HepG2 (cell line): ENCODE results near the gene KIF1C. TPM values are rescaled to one million over a fixed set of nuclear protein-coding genes. Genes with fewer than 3 reads are reported as not detected.

Experiments used
- ATAC-seq: fragments of 200-7000 bp; cut with Tn5 transposase; 3 replicates; pipeline ENCODE4 v1.9.1; 2020; ENCODE audit warnings: mild to moderate bottlenecking, moderate library complexity
- BruUV-seq: library from RNA; stranded (reverse); fragments of 400-500 nt; replicated peaks from 2 replicates; lab custom pipeline; 2021; lab: Mats Ljungman, UMichigan
- CTCF ChIA-PET: fragments of 300-600 bp; formaldehyde crosslinking; extraction: SDS; loops from one replicate; lab custom pipeline; 2021; ENCODE audit warnings: low total read pairs, inconsistent platforms, low intra/inter-chr PET ratio; lab: Yijun Ruan, JAX
- POLR2A ChIA-PET: fragments of 350-600 bp; sonication (Branson Sonifier 250); formaldehyde crosslinking; loops from one replicate; lab custom pipeline; 2020; ENCODE audit warnings: antibody characterized with exemption, inconsistent platforms; lab: Yijun Ruan, JAX
- DNase-seq: peaks from one replicate; pipeline ENCODE4 v3.0.0-alpha.2; 2015; ENCODE audit warnings: low spot score
- FAIRE-seq: peaks from 3 replicates; lab custom pipeline; 2011; peaks lifted over from hg19 to GRCh38; lab: Jason Lieb, UNC
- H2AFZ ChIP-seq: one replicate; pipeline ENCODE4 v1.6.1; 2011; ENCODE audit warnings: low read length, inconsistent platforms
- H3K27ac ChIP-seq: fragments of 300-600 bp; 3 replicates; pipeline ENCODE4 v1.8.0; 2011; ENCODE audit warnings: mixed run types, mild to moderate bottlenecking, mixed read lengths, low read length, inconsistent platforms; ENCODE audit not compliant: insufficient read depth; ENCODE audit errors: extremely low read length
- H3K27me3 ChIP-seq, 2 experiments: fragments of 200-600 bp in 1 of 2; 2 replicates in 1 of 2; 3 replicates in 1 of 2; pipeline versions ENCODE4 v1.6.0 to v1.8.0; 2011; ENCODE audit warnings: low read length in 2 of 2, mild to moderate bottlenecking in 2 of 2, moderate library complexity in 2 of 2, inconsistent platforms in 1 of 2; ENCODE audit not compliant: insufficient read depth in 2 of 2, control insufficient read depth in 1 of 2
- H3K36me3 ChIP-seq, 2 experiments: fragments of 200-600 bp in 1 of 2; replicated peaks in 1 of 2; 2 replicates in 1 of 2; 3 replicates in 1 of 2; pipeline versions ENCODE4 v1.5.1 to v1.8.0; 2011; ENCODE audit warnings: low read length in 2 of 2, inconsistent platforms in 1 of 2; ENCODE audit not compliant: insufficient read depth in 2 of 2, control insufficient read depth in 1 of 2
- H3K4me1 ChIP-seq: 2 replicates; pipeline ENCODE4 v1.5.1; 2012; ENCODE audit warnings: low read length, inconsistent platforms; ENCODE audit not compliant: insufficient read depth
- H3K4me2 ChIP-seq: 2 replicates; pipeline ENCODE4 v1.6.0; 2011; ENCODE audit warnings: low read depth, low read length, inconsistent platforms
- H3K4me3 ChIP-seq, 3 experiments: fragments of 200-600 bp in 1 of 3; sonication (generic), shearing (Covaris generic) in 1 of 3; replicated peaks in 1 of 3; 2 replicates each; pipeline ENCODE4 v1.5.1; 2011 to 2016; ENCODE audit warnings: low read length in 3 of 3, inconsistent platforms in 2 of 3, low read depth in 2 of 3, mild to moderate bottlenecking in 2 of 3, control low read depth in 1 of 3, mixed read lengths in 1 of 3; ENCODE audit not compliant: insufficient read depth in 1 of 3
- H3K79me2 ChIP-seq: one replicate; pipeline ENCODE4 v1.6.1; 2011; ENCODE audit warnings: low read length, inconsistent platforms; ENCODE audit not compliant: insufficient read depth
- H3K9ac ChIP-seq: 2 replicates; pipeline ENCODE4 v1.6.0; 2011; ENCODE audit warnings: mild to moderate bottlenecking, low read depth, low read length, inconsistent platforms; ENCODE audit not compliant: insufficient read depth
- H3K9me3 ChIP-seq: 2 replicates; pipeline ENCODE4 v1.5.1; 2012; ENCODE audit warnings: mild to moderate bottlenecking, low read length
- H4K20me1 ChIP-seq: 2 replicates; pipeline ENCODE4 v1.6.0; 2011; ENCODE audit warnings: inconsistent platforms, mild to moderate bottlenecking, low read length, moderate library complexity; ENCODE audit not compliant: insufficient read depth
- AGO2 ChIP-seq: fragments of 200-400 bp; formaldehyde crosslinking; optimal IDR thresholded peaks from 2 replicates; pipeline ENCODE3; 2017; ENCODE audit warnings: mild to moderate bottlenecking, low read depth, low read length, moderate library complexity
- ARHGAP35 ChIP-seq: sonication (generic); formaldehyde crosslinking; IDR thresholded peaks from 2 replicates; pipeline ENCODE4 v1.9.0; 2022; ENCODE audit warnings: mild to moderate bottlenecking, inconsistent platforms, moderate library complexity, missing genetic modification reagents, borderline replicate concordance
- ATF7 ChIP-seq, 2 experiments: fragments of 450-650 bp in 1 of 2; sonication (generic) in 1 of 2; formaldehyde crosslinking in 1 of 2; IDR thresholded peaks; 2 replicates each; pipeline versions ENCODE4 v1.4.0 to v1.6.1; 2016 to 2020; ENCODE audit warnings: antibody characterized with exemption in 1 of 2, mild to moderate bottlenecking in 1 of 2, missing genetic modification reagents in 1 of 2
- FOXO4 ChIP-seq: sonication (generic); formaldehyde crosslinking; conservative IDR thresholded peaks from 2 replicates; pipeline ENCODE4 v1.8.1; 2023; ENCODE audit warnings: missing genetic modification reagents
- GTF2F1 ChIP-seq: fragments of 150-350 bp; IDR thresholded peaks from 2 replicates; pipeline ENCODE4 v1.6.1; 2014; ENCODE audit warnings: low read length
- HMGXB3 ChIP-seq: sonication (generic); formaldehyde crosslinking; IDR thresholded peaks from 2 replicates; pipeline ENCODE4 v1.4.0; 2020; ENCODE audit warnings: missing genetic modification reagents, borderline replicate concordance
- HOXA9 ChIP-seq: sonication (generic); formaldehyde crosslinking; IDR thresholded peaks from 2 replicates; pipeline ENCODE4 v1.8.1; 2022; ENCODE audit warnings: missing genetic modification reagents, mild to moderate bottlenecking, moderate library complexity, borderline replicate concordance
- PHF5A ChIP-seq: IDR thresholded peaks from one replicate; pipeline ENCODE4 v1.6.1; 2018; ENCODE audit warnings: low read depth, missing genetic modification reagents; ENCODE audit not compliant: unreplicated experiment
- RBFOX2 ChIP-seq: fragments of 200-400 bp; formaldehyde crosslinking; IDR thresholded peaks from 2 replicates; pipeline ENCODE4 v1.6.1; 2017; ENCODE audit warnings: low read depth, mild to moderate bottlenecking, low read length
- TGIF2 ChIP-seq: IDR thresholded peaks from 2 replicates; pipeline ENCODE4 v1.6.1; 2016; ENCODE audit warnings: control low read depth, missing compliant biosample characterization
- ZNF484 ChIP-seq: sonication (generic); formaldehyde crosslinking; IDR thresholded peaks from 2 replicates; pipeline ENCODE4 v1.5.1; 2020; ENCODE audit warnings: mild to moderate bottlenecking, low read depth, missing genetic modification reagents, borderline replicate concordance
- ZNF883 ChIP-seq: sonication (generic); formaldehyde crosslinking; IDR thresholded peaks from 2 replicates; pipeline ENCODE4 v1.5.1; 2020; ENCODE audit warnings: mild to moderate bottlenecking, missing genetic modification reagents; ENCODE audit errors: not compliant biosample characterization
- WGBS: methylation state at CpG from one replicate; pipeline ENCODE4 v1.1.6; 2017; ENCODE audit warnings: low lambda C conversion rate; 5-methylcytosine and 5-hydroxymethylcytosine counted together
- in situ Hi-C: cut with HindIII; loops from 2 replicates; pipeline ENCODE4 v1.10.0; 2017; ENCODE audit warnings: low pct_unique_long_range_greater_than_20kb; ENCODE audit not compliant: extremely low pct_ligation_motif_present
- intact Hi-C: fragments of 100-400 bp; cut with micrococcal nuclease; formaldehyde crosslinking; loops from one replicate; pipeline ENCODE4 v1.10.0; 2022; ENCODE audit not compliant: unreplicated experiment
- polyA plus RNA-seq, 8 experiments: library from polyadenylated mRNA; depleted of rRNA in 3 of 8; stranded (reverse) in 7 of 8; unstranded in 1 of 8; fragments of >200 nt; fragmentation: Illumina TruSeq in 4 of 8; extraction: Trizol in 4 of 8; gene quantifications; 2 replicates each; pipeline versions ENCODE4 v1.2.1 to v1.2.3, GENCODE V29; 2011 to 2016; ENCODE audit warnings: low read depth in 4 of 8, missing spikeins in 1 of 8, mixed read lengths in 1 of 8; ENCODE audit not compliant: insufficient read depth in 1 of 8
- total RNA-seq, 5 experiments: library from RNA; depleted of rRNA; stranded (reverse); fragments of >200 nt; fragmentation: Illumina TruSeq; extraction: Trizol; gene quantifications; 2 replicates each; pipeline ENCODE4 v1.2.3, GENCODE V29; 2016; ENCODE audit warnings: low read depth in 1 of 5

The KIF1C gene
- total and polyA plus RNA-seq, 2 of the 13 experiments (the other 11 are each of a cell fraction or from before 2014, with no cell fraction given), result 70.0 to 104 TPM

- Histone ChIP-seq H3K9me3 (no peaks in the 10 kb centered on the region), H3K4me3 (no peak overlapping the region), H3K36me3 (peaks cover 25 to 55% of the 10 kb centered on the region in 2 experiments), H3K27me3 (no peaks in the 10 kb centered on the region), H3K4me1 (no peaks in the 10 kb centered on the region), H3K4me2 (no peak overlapping the region), H3K9ac (no peak overlapping the region), H3K27ac (no peak overlapping the region), H2AFZ (no peak overlapping the region), H3K79me2 (no peaks in the 10 kb centered on the region), H4K20me1 (no peaks in the 10 kb centered on the region)
- intact Hi-C loops (no loop called here), in situ Hi-C loops (no loop called here)
- FAIRE-seq, result no peak
- ATAC-seq, result no peak
- DNase-seq, result no peak
- no TSS peak for BruUV-seq
- no peak for TF ChIP-seq ZNF484 (CRISPR knock-in tag)
- no peak for TF ChIP-seq HOXA9 (CRISPR knock-in tag)
- TF ChIP-seq PHF5A (CRISPR knock-in tag), result no peak
- TF ChIP-seq TGIF2 (CRISPR knock-in tag), result no peak
- no peak for TF ChIP-seq GTF2F1
- TF ChIP-seq RBFOX2, result peak; percentile 60
- TF ChIP-seq AGO2, result peak; percentile 74
- TF ChIP-seq FOXO4 (CRISPR knock-in tag), result no peak
- TF ChIP-seq ATF7 (IDR thresholded peaks at IDR 0.05), result no peak
- no peak for TF ChIP-seq ATF7 (CRISPR knock-in tag; IDR thresholded peaks at IDR 0.05)
- no peak for TF ChIP-seq ARHGAP35 (CRISPR knock-in tag)
- TF ChIP-seq HMGXB3 (CRISPR knock-in tag), result no peak
- TF ChIP-seq ZNF883 (CRISPR knock-in tag), result no peak
- WGBS, result 97% methylated on average over 26 of the region's 30 CpGs
- ChIA-PET POLR2A (interaction anchor here (1.0 kb wide), 1 partner anchor 53 kb away, joined by 3 read pairs; no protein-coding TSS in a partner anchor), CTCF (no interaction called here)
These were observed 24.5 kb downstream of the KIF1C start for GRCh38 chr17:5022171-5022711.
